Activated T-cell treated with anti-CD3 and anti-CD28 coated beads for 24 hours (primary cell): ENCODE data around the gene CEP68.

Experiments used
- DNase-seq: peaks from one replicate; pipeline ENCODE4 v3.0.0-alpha.2; 2020; ENCODE audit warnings: low read depth

The CEP68 gene

GRCh38 chr2:65057391-65058052 is 1.3 kb downstream of the CEP68 start:
- peak; percentile 51 for DNase-seq

DNA sequence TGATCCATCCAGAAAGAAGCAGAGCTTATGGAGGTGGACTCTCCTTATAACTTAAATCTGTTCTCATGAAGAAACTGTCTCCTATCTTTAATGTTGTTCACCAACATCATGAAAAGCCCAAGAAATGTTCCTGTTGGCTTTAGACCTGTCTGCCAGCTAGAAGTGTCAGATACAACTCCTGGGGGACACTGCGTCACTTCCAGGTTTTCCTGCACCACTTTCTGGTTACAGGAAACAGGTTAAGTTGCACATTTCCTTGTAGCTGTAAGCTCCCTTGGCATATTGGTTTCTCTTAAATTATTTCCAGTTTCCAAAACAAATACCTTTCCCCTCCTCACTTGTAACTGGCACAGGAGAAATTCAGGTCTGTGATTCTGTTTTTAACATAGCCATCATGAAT is 2.9 kb downstream of the CEP68 start:
- DNase-seq, result no peak

GRCh38 chr2:65061146-65061909 is 5.1 kb downstream of the CEP68 start:
- DNase-seq, result no peak

DNA sequence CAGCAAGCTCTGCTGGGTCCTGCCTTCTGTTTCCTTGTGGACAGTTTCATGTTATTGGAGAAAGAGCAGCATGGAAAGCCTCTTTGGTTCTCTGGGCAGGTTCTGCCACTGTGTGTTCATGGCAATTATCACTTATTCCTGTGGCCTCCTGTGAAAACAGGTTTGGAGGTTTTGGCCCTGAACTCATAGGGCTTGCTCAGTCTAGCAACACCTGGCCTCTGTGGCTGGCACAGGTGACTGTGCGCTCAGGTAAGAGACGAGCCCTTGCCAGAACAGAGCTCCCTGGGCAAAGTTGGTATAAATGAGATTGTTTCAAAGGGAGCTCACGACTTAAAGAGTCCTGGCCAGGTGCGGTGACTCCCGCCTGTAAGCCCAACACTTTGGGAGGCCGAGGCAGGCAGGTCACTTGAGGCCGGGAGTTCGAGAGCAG is 5.7 kb downstream of the CEP68 start:
- no peak for DNase-seq

GRCh38 chr2:65062843-65063825 is 6.9 kb downstream of the CEP68 start:
- DNase-seq, result no peak

GRCh38 chr2:65064728-65065552 is 8.7 kb downstream of the CEP68 start:
- no peak for DNase-seq

DNA sequence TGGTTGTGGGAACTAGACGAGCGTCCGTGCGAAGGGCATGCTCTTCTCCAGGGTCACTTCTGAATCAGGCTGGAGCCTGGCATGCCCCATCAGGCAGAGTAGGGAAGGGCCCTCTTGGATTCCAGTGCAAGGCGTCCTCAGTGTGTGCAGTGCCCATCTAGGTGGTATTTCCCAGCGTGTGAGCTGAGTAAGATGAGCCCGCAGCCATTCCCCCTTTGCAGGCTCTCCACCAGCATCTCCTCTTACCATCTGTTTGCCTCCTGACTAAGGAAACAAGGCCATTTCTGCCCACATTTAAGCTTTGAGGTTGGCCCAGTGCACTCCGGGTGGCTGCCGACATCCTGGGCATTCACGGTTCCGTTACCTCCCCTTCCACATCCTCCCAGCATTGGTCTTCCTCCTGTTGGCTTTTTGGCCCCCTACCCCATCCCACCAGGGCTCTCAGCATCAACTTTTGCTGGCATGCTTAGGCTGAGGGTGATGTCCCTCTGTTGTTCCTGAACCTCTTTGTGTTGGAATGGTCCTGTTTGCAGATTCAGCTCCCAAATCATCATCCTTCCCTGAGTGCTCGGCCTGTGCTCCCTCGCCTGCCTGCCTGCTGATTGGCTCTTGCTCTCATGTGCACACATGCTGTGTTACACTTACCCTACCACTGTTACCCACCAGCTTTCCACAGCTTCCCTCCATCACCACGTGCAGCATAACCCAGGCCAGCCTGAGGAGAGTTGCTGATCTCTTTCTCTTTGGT is 11.8 kb downstream of the CEP68 start:
- no peak for DNase-seq

DNA sequence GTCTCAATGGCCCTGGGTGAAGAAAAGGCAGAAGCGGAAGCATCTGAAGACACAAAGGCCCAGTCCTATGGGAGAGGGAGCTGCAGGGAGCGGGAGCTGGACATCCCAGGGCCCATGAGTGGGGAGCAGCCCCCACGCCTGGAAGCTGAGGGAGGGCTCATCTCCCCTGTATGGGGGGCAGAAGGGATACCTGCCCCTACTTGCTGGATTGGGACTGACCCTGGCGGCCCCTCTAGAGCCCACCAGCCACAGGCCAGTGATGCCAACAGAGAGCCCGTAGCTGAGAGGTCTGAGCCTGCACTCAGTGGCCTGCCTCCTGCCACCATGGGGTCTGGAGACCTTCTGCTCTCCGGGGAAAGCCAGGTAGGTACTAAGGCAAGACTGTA is 13.2 kb downstream of the CEP68 start:
- no peak for DNase-seq

GRCh38 chr2:65070172-65070830 is 14.1 kb downstream of the CEP68 start:
- DNase-seq, result no peak

DNA sequence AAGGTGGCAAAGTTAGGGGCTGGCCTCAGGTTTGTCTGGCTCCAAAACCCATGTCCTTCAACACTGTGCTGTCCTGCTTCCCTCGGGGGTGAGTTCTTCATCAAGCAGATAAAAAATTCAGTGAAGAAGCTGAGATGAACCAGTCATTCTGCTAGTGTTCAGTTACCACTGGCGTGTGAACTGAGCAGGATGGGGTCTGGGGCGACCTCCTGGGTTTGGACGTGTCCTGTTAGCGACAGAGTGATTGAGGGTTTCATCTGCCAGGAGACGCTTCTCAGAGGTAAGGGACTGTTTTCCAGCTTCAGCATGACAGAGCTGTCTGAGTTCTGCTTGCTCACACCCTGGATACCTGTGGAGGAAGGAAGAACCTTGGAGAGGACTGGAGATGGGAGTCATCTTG is 14.6 kb downstream of the CEP68 start:
- DNase-seq, result no peak

- DNase-seq, result no peak
Observed at GRCh38 chr2:65071499-65072180, 15.4 kb downstream of the CEP68 start.

DNA sequence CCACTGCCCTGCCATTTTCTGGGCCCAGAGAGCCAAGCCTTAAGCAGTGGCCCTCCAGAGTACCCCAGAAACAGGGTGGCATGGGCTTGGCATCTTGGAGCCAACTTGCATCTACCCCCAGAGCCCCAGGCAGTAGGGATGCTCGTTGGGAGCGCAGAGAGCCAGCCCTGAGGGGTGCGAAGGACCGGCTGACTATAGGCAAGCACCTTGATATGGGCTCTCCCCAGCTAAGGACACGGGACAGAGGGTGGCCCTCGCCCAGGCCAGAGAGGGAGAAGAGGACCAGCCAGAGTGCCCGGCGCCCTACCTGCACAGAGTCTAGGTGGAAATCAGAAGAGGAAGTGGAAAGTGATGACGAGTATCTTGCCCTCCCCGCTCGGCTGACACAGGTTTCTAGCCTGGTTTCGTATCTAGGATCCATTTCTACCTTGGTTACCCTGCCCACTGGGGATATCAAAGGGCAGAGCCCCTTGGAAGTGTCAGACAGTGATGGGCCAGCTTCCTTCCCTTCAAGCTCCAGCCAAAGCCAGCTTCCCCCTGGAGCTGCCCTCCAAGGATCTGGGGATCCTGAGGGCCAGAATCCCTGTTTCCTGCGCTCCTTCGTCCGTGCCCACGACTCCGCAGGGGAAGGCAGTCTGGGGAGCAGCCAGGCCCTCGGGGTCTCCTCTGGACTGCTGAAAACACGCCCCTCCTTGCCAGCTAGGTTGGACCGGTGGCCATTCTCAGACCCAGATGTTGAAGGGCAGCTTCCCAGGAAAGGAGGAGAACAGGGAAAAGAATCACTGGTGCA is 16.2 kb downstream of the CEP68 start:
- no peak for DNase-seq

- no peak for DNase-seq
Observed at GRCh38 chr2:65073879-65074565, 17.8 kb downstream of the CEP68 start.

- DNase-seq, result no peak
Observed at GRCh38 chr2:65075176-65075575, 19.0 kb downstream of the CEP68 start.

DNA sequence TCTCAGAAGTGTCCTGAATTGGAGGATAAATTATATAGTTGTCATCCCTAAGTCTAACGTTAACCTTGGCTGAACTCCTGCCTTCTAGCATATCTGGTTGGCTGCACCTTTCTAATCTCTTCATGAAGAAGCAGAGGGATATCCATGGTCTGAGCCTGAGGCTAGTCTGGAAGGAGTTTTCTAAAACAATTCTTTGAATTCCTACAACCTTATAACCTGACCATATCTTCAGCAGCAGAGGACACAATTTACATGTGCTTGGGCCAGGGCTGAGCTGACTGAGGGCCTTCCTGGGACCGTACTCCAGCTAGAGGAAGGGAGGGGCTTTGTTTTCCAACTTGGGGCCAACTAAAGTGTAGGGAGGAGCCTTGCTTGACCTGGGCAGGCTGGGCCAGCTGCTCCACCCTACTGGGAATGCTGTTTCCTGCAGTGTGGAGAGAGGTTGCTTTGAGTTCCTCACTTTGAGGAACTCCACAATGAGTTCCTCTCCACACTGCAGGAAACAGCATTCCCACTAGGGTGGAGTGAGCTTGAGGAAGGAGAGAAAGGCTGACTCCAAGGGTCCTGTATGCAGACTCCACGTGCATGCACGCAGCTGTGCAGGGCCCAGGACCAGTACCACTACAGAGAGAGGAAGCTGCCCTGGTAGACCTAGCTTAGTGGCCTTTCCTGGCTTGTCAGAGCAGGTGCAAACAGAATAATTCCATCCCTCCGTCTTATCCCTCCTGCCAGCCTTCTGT is 19.6 kb downstream of the CEP68 start:
- DNase-seq, result no peak

GRCh38 chr2:65076345-65076710 is 20.1 kb downstream of the CEP68 start:
- DNase-seq, result no peak

GRCh38 chr2:65077898-65078297 is 21.7 kb downstream of the CEP68 start:
- DNase-seq, result no peak

- DNase-seq, result no peak
Observed at GRCh38 chr2:65079017-65079416, 22.8 kb downstream of the CEP68 start.
